Natural killer cell (primary cell): Measurements from ENCODE around the gene NOXA1. TPM values are rescaled to one million over a fixed set of nuclear protein-coding genes. Genes with fewer than 3 reads are reported as not detected.

ENCODE experiments used
- ATAC-seq, 3 donors: fragments of 150-1000 bp in 2 of 3; fragments of 200-7000 bp in 1 of 3; cut with Tn5 transposase; 1 replicate in 1 of 3; 2 replicates in 2 of 3; pipeline ENCODE4 v1.10.0; 2021; ENCODE audit warnings: mild to moderate bottlenecking in 2 of 3, moderate library complexity in 2 of 3
- DNase-seq, 2 donors: peaks; one replicate each; pipeline versions ENCODE4 v3.0.0 to v3.0.0-alpha.2; 2013 to 2021; ENCODE audit warnings: mixed read lengths in 1 of 2
- H3K27ac ChIP-seq: one replicate; pipeline ENCODE4 v1.5.1; 2013; ENCODE audit warnings: mild to moderate bottlenecking, low read length
- H3K27me3 ChIP-seq: one replicate; pipeline ENCODE4 v1.6.1; 2013; ENCODE audit warnings: low read length; ENCODE audit not compliant: control insufficient read depth, insufficient read depth
- H3K36me3 ChIP-seq: one replicate; pipeline ENCODE4 v1.6.1; 2013; ENCODE audit warnings: low read length; ENCODE audit not compliant: control insufficient read depth, insufficient read depth
- H3K4me1 ChIP-seq: one replicate; pipeline ENCODE4 v1.6.1; 2013; ENCODE audit warnings: low read length; ENCODE audit not compliant: control insufficient read depth, insufficient read depth
- H3K4me3 ChIP-seq: one replicate; pipeline ENCODE4 v1.5.1; 2013; ENCODE audit warnings: low read length
- H3K9me3 ChIP-seq: one replicate; pipeline ENCODE4 v1.6.1; 2013; ENCODE audit warnings: low read length; ENCODE audit not compliant: control insufficient read depth, insufficient read depth
- H3K27ac Mint-ChIP-seq, 2 donors: one replicate each; pipeline ENCODE4 v1.8.0; 2022; ENCODE audit warnings: mild to moderate bottlenecking in 2 of 2, mixed read lengths in 2 of 2, moderate library complexity in 1 of 2
- H3K27me3 Mint-ChIP-seq, 2 donors: one replicate each; pipeline ENCODE4 v1.8.0; 2022; ENCODE audit warnings: low read depth in 2 of 2, mixed read lengths in 2 of 2
- H3K36me3 Mint-ChIP-seq: one replicate; pipeline ENCODE4 v1.8.0; 2022; ENCODE audit warnings: mixed read lengths
- H3K4me1 Mint-ChIP-seq, 2 donors: one replicate each; pipeline ENCODE4 v1.8.0; 2022; ENCODE audit warnings: mixed read lengths in 2 of 2
- H3K4me3 Mint-ChIP-seq: one replicate; pipeline ENCODE4 v1.8.0; 2022; ENCODE audit warnings: mild to moderate bottlenecking, moderate library complexity, mixed read lengths
- H3K9me3 Mint-ChIP-seq, 2 donors: one replicate each; pipeline ENCODE4 v1.8.0; 2022; ENCODE audit warnings: mixed read lengths in 2 of 2
- CTCF ChIP-seq: fragments of 200-600 bp; IDR thresholded peaks from one replicate; pipeline ENCODE4 v1.8.0; 2022; ENCODE audit warnings: antibody characterized with exemption
- WGBS: methylation state at CpG from one replicate; pipeline ENCODE4 v1.1.7; 2013; ENCODE audit warnings: missing lambda C conversion rate; ENCODE audit not compliant: insufficient coverage; 5-methylcytosine and 5-hydroxymethylcytosine counted together
- intact Hi-C: fragments of 100-400 bp; cut with micrococcal nuclease; formaldehyde crosslinking; loops from one replicate; pipeline ENCODE4 v1.14.2; 2022
- total RNA-seq, 4 donors: library from RNA; stranded (reverse); fragments of 120-200 nt in 1 of 4; gene quantifications; one replicate each; pipeline versions ENCODE4 v1.2.3 to v1.2.4, GENCODE V29; 2013 to 2022

NOXA1 gene
- total RNA-seq, 3 donors from 2014 or later (not counting 1 experiment from before 2014, with no cell fraction given) = 4.7 to 10.0 (median 7.7) TPM

GRCh38 chr9:137475666-137476065, 52.5 kb downstream of the NOXA1 start:
- ATAC-seq (no peak), DNase-seq (no peak)
- Histone ChIP-seq H3K36me3 (no peaks in the 10 kb centered on the region), H3K4me1 (peaks cover 3% of the 10 kb centered on the region), H3K9me3 (peaks cover 6% of the 10 kb centered on the region), H3K4me3 (no peak overlapping the region), H3K27ac (no peak overlapping the region), H3K27me3 (no peaks in the 10 kb centered on the region)
- no peaks in the 10 kb centered on the region for H3K36me3 Mint-ChIP-seq
- peaks cover 3 to 6% of the 10 kb centered on the region in 2 donors for H3K9me3 Mint-ChIP-seq
- H3K27ac Mint-ChIP-seq = no peak overlapping the region
- WGBS = no CpG with 5 or more reads among the region's 3 CpGs
- H3K27me3 Mint-ChIP-seq = peaks cover 0 to 7% of the 10 kb centered on the region in 2 donors
- intact Hi-C loops = no loop called here
- peaks cover 4% of the 10 kb centered on the region in 2 donors for H3K4me1 Mint-ChIP-seq
- no peak overlapping the region for H3K4me3 Mint-ChIP-seq
- no peak for TF ChIP-seq CTCF

- no peak overlapping the region for H3K27ac ChIP-seq
- no peaks in the 10 kb centered on the region for H3K4me1 ChIP-seq
- H3K4me1 Mint-ChIP-seq = no peaks in the 10 kb centered on the region
- DNase-seq (no peak), ATAC-seq (no peak)
- no peak overlapping the region for H3K4me3 Mint-ChIP-seq
- WGBS = 96% methylated on average over 11 of the region's 11 CpGs
- no peaks in the 10 kb centered on the region for H3K27me3 ChIP-seq
- TF ChIP-seq CTCF = no peak
- intact Hi-C loops = no loop called here
- peaks cover 0 to 4% of the 10 kb centered on the region in 2 donors for H3K27me3 Mint-ChIP-seq
- H3K9me3 Mint-ChIP-seq = peaks cover 3 to 6% of the 10 kb centered on the region in 2 donors
- no peaks in the 10 kb centered on the region for H3K36me3 Mint-ChIP-seq
- H3K27ac Mint-ChIP-seq = no peak overlapping the region
- H3K9me3 ChIP-seq = peaks cover 6% of the 10 kb centered on the region
- H3K4me3 ChIP-seq = no peak overlapping the region
- no peaks in the 10 kb centered on the region for H3K36me3 ChIP-seq
Measured at GRCh38 chr9:137476856-137477255, 53.7 kb downstream of the NOXA1 start.

GRCh38 chr9:137477778-137478612, 54.8 kb downstream of the NOXA1 start:
- no peaks in the 10 kb centered on the region for H3K36me3 ChIP-seq
- no peaks in the 10 kb centered on the region for H3K27me3 ChIP-seq
- TF ChIP-seq CTCF = no peak
- intact Hi-C loops = no loop called here
- ATAC-seq = no peak
- Mint-ChIP-seq H3K27me3 (peaks cover 0 to under 1% of the 10 kb centered on the region in 2 donors), H3K4me1 (no peaks in the 10 kb centered on the region), H3K27ac (no peak overlapping the region), H3K4me3 (no peak overlapping the region), H3K36me3 (no peaks in the 10 kb centered on the region), H3K9me3 (peaks cover 3 to 6% of the 10 kb centered on the region in 2 donors)
- no peaks in the 10 kb centered on the region for H3K4me1 ChIP-seq
- H3K9me3 ChIP-seq = peaks cover 6% of the 10 kb centered on the region
- no peak overlapping the region for H3K4me3 ChIP-seq
- H3K27ac ChIP-seq = no peak overlapping the region
- DNase-seq = no peak
- WGBS = 92% methylated on average over 29 of the region's 29 CpGs
